K562 (cell line): ENCODE measurements around the gene CFAP92. TPM values are rescaled to one million over a fixed set of nuclear protein-coding genes. Genes with fewer than 3 reads are reported as not detected.

ENCODE experiments used
- ATAC-seq: fragments of 200-7000 bp; cut with Tn5 transposase; 3 replicates; pipeline ENCODE4 v1.9.1; 2020; ENCODE audit warnings: moderate library complexity
- BruUV-seq: library from RNA; stranded (reverse); fragments of 400-500 nt; replicated peaks from 2 replicates; lab custom pipeline; 2021; lab: Mats Ljungman, UMichigan
- CTCF ChIA-PET: fragments of 300-600 bp; formaldehyde crosslinking; extraction: SDS; loops from one replicate; lab custom pipeline; 2021; ENCODE audit warnings: low intra/inter-chr PET ratio; lab: Yijun Ruan, JAX
- POLR2A ChIA-PET: fragments of 300-600, 350-650 bp; sonication (Branson Sonifier 250); formaldehyde crosslinking; extraction: SDS; loops from one replicate; lab custom pipeline; 2021; ENCODE audit warnings: antibody characterized with exemption, inconsistent platforms; lab: Yijun Ruan, JAX
- DNase-seq, 4 experiments: peaks; one replicate each; pipeline versions ENCODE4 v3.0.0 to v3.0.0-alpha.2; 2011 to 2018; ENCODE audit warnings: low spot score in 3 of 4, mixed read lengths in 3 of 4; ENCODE audit errors: extremely low read depth in 1 of 4
- FAIRE-seq: peaks from 2 replicates; lab custom pipeline; 2011; peaks lifted over from hg19 to GRCh38; lab: Jason Lieb, UNC
- H2AFZ ChIP-seq: 2 replicates; pipeline ENCODE4 v1.6.0; 2011; ENCODE audit warnings: low read depth, low read length, control low read depth, inconsistent platforms
- H3K27ac ChIP-seq: fragments of 200-600 bp; 3 replicates; pipeline ENCODE4 v1.8.0; 2011; ENCODE audit warnings: low read depth, mild to moderate bottlenecking, control low read depth, inconsistent platforms, low read length, moderate library complexity, mixed read lengths; ENCODE audit errors: extremely low read depth
- H3K27me3 ChIP-seq, 2 experiments: fragments of 300-600 bp in 1 of 2; 2 replicates in 1 of 2; 3 replicates in 1 of 2; pipeline versions ENCODE4 v1.6.0 to v1.8.0; 2011; ENCODE audit warnings: inconsistent platforms in 2 of 2, low read length in 2 of 2, mild to moderate bottlenecking in 1 of 2, mixed read lengths in 1 of 2, moderate library complexity in 1 of 2; ENCODE audit not compliant: control insufficient read depth in 2 of 2, insufficient read depth in 2 of 2
- H3K36me3 ChIP-seq: fragments of 300-600 bp; 3 replicates; pipeline ENCODE4 v1.8.0; 2011; ENCODE audit warnings: mild to moderate bottlenecking, low read length, inconsistent platforms; ENCODE audit not compliant: control insufficient read depth, insufficient read depth
- H3K4me1 ChIP-seq, 2 experiments: fragments of 200-600 bp in 1 of 2; replicated peaks in 1 of 2; 2 replicates in 1 of 2; 3 replicates in 1 of 2; pipeline versions ENCODE4 v1.5.1 to v1.8.0; 2011; ENCODE audit warnings: inconsistent platforms in 2 of 2, low read length in 2 of 2, mild to moderate bottlenecking in 1 of 2, mixed read lengths in 1 of 2, moderate library complexity in 1 of 2; ENCODE audit not compliant: control insufficient read depth in 2 of 2, insufficient read depth in 2 of 2
- H3K4me2 ChIP-seq: 2 replicates; pipeline ENCODE4 v1.6.1; 2011; ENCODE audit warnings: low read length, control low read depth, inconsistent platforms, mixed read lengths; ENCODE audit not compliant: insufficient read depth
- H3K4me3 ChIP-seq: fragments of 200-600 bp; sonication (generic), shearing (Covaris generic); 2 replicates; pipeline ENCODE4 v1.5.1; 2016; ENCODE audit warnings: control low read depth, inconsistent platforms
- H3K79me2 ChIP-seq: fragments of 200-600 bp; 3 replicates; pipeline ENCODE4 v1.8.0; 2011; ENCODE audit warnings: low read length, inconsistent platforms; ENCODE audit not compliant: control insufficient read depth, insufficient read depth
- H3K9ac ChIP-seq, 2 experiments: 2 replicates each; pipeline versions ENCODE4 v1.6.0 to v1.6.1; 2011; ENCODE audit warnings: low read depth in 2 of 2, low read length in 2 of 2, control low read depth in 1 of 2, inconsistent platforms in 1 of 2, mild to moderate bottlenecking in 1 of 2, mixed read lengths in 1 of 2; ENCODE audit not compliant: insufficient read depth in 1 of 2
- H3K9me1 ChIP-seq: one replicate; pipeline ENCODE4 v1.6.0; 2011; ENCODE audit warnings: inconsistent platforms, mild to moderate bottlenecking, low read length, moderate library complexity; ENCODE audit not compliant: control insufficient read depth, insufficient read depth
- H3K9me3 ChIP-seq: replicated peaks from 2 replicates; pipeline ENCODE4 v1.5.1; 2011; ENCODE audit warnings: low read depth, low read length, inconsistent platforms; ENCODE audit not compliant: control insufficient read depth, insufficient read depth
- H4K20me1 ChIP-seq: replicated peaks from 2 replicates; pipeline ENCODE4 v1.6.1; 2011; ENCODE audit warnings: low read length, inconsistent platforms, mixed read lengths; ENCODE audit not compliant: control insufficient read depth, insufficient read depth
- E2F6 ChIP-seq, 2 experiments: IDR thresholded peaks; 2 replicates each; pipeline ENCODE4 v1.6.1; 2011; ENCODE audit warnings: borderline replicate concordance in 1 of 2, control low read depth in 1 of 2, low read depth in 1 of 2, low read length in 1 of 2, mild to moderate bottlenecking in 1 of 2, mixed read lengths in 1 of 2, moderate library complexity in 1 of 2; ENCODE audit not compliant: insufficient read depth in 1 of 2, insufficient read length in 1 of 2, poor library complexity in 1 of 2, severe bottlenecking in 1 of 2; ENCODE audit errors: extremely low read depth in 1 of 2
- FOXK2 ChIP-seq, 2 experiments: fragments of 450-650 bp; IDR thresholded peaks in 1 of 2; conservative IDR thresholded peaks in 1 of 2; 2 replicates each; pipeline ENCODE4 v1.6.1; 2016; ENCODE audit warnings: low read depth in 2 of 2, mild to moderate bottlenecking in 1 of 2
- HCFC1 ChIP-seq: IDR thresholded peaks from 2 replicates; pipeline ENCODE4 v1.6.1; 2012; ENCODE audit warnings: low read depth, low read length, improper control_type of control experiment
- ILK ChIP-seq: fragments of 450-650 bp; IDR thresholded peaks from 2 replicates; pipeline ENCODE4 v1.6.1; 2016; ENCODE audit warnings: missing genetic modification characterization, low read depth, mild to moderate bottlenecking, missing compliant biosample characterization, moderate library complexity, borderline replicate concordance
- L3MBTL2 ChIP-seq: fragments of 450-650 bp; IDR thresholded peaks from 2 replicates; pipeline ENCODE4 v1.6.1; 2016; ENCODE audit warnings: mild to moderate bottlenecking, moderate library complexity
- POLR2B ChIP-seq: fragments of 450-650 bp; IDR thresholded peaks from 2 replicates; pipeline ENCODE4 v1.6.1; 2018; ENCODE audit warnings: low read depth; ENCODE audit not compliant: partially characterized antibody
- RAD51 ChIP-seq: fragments of 450-650 bp; IDR thresholded peaks from 2 replicates; pipeline ENCODE4 v1.7.1; 2016; ENCODE audit warnings: low read depth, mild to moderate bottlenecking, borderline replicate concordance
- VEZF1 ChIP-seq: fragments of 200-800 bp; sonication (Bioruptor generic); IDR thresholded peaks from 2 replicates; pipeline ENCODE4 v1.6.1; 2017; ENCODE audit warnings: missing genetic modification characterization, missing compliant biosample characterization
- ZNF274 ChIP-seq: IDR thresholded peaks from 2 replicates; pipeline ENCODE4 v1.6.1; 2011; ENCODE audit warnings: low read depth, mild to moderate bottlenecking, low read length, moderate library complexity, borderline replicate concordance
- ZNF699 ChIP-seq: fragments of 250-450 bp; sonication (Bioruptor Pico); IDR thresholded peaks from 2 replicates; pipeline ENCODE4 v1.8.0; 2021; ENCODE audit warnings: mild to moderate bottlenecking, moderate library complexity; ENCODE audit not compliant: insufficient replicate concordance
- WGBS: fragments of 100-300 bp; shearing (Covaris generic); methylation state at CpG from one replicate; pipeline ENCODE4 v1.1.6; 2016; ENCODE audit warnings: low coverage, mixed read lengths; ENCODE audit not compliant: insufficient coverage; ENCODE audit errors: missing lambda C conversion rate; 5-methylcytosine and 5-hydroxymethylcytosine counted together
- in situ Hi-C: fragments of 300-500 bp; cut with MboI; formaldehyde crosslinking; loops from 4 replicates; pipeline ENCODE4 v1.15.0; 2018; ENCODE audit warnings: inconsistent platforms, mixed read lengths
- intact Hi-C: fragments of 100-400 bp; cut with micrococcal nuclease; formaldehyde crosslinking; loops from 2 replicates; pipeline ENCODE4 v1.14.2; 2022
- polyA plus RNA-seq, 8 experiments: library from polyadenylated mRNA; depleted of rRNA in 4 of 8; stranded (reverse) in 5 of 8; unstranded in 3 of 8; fragments of >200 nt; fragmentation: Nextera tagmentation in 2 of 8; fragmentation: Illumina TruSeq in 1 of 8; extraction: Ambion mirVana in 2 of 8; extraction: Trizol in 1 of 8; gene quantifications; 2 replicates each; pipeline versions ENCODE4 v1.2.1 to v1.2.3, GENCODE V29; 2011 to 2014; ENCODE audit warnings: inconsistent platforms in 1 of 8, missing spikeins in 1 of 8
- total RNA-seq, 7 experiments: library from RNA; depleted of rRNA in 6 of 7; stranded (reverse); fragments of >200 nt in 6 of 7; fragmentation: Illumina TruSeq in 2 of 7; extraction: Trizol in 2 of 7; gene quantifications; 2 replicates each; pipeline versions ENCODE4 v1.2.1 to v1.2.3, GENCODE V29; 2011 to 2021; ENCODE audit warnings: low replicate concordance in 1 of 7

Gene CFAP92
- total and polyA plus RNA-seq, 9 of the 15 experiments (the other 6 are each of a cell fraction or from before 2014, with no cell fraction given), result 0.06 to 0.62 (median 0.36) TPM

- ATAC-seq (no peak), FAIRE-seq (no peak), DNase-seq (no peak)
- no peaks in the 10 kb centered on the region for H3K79me2 ChIP-seq
- H4K20me1 ChIP-seq, result no peaks in the 10 kb centered on the region
- H3K36me3 ChIP-seq, result no peaks in the 10 kb centered on the region
- in situ Hi-C loops, result loop anchor here (10.0 kb wide), 1 partner anchor 261 kb away; the partner anchor contains the start of gene COPG1
- 48% methylated on average over 7 of the region's 9 CpGs for WGBS
- no peak overlapping the region for H3K4me3 ChIP-seq
- no peak overlapping the region for H3K9ac ChIP-seq
- ChIA-PET POLR2A (no interaction called here), CTCF (no interaction called here)
- no peaks in the 10 kb centered on the region for H3K9me3 ChIP-seq
- no peaks in the 10 kb centered on the region; a peak in 1 of 5 replicates for H3K4me1 ChIP-seq
- H3K4me2 ChIP-seq, result no peak overlapping the region
- H3K9me1 ChIP-seq, result no peaks in the 10 kb centered on the region
- H3K27ac ChIP-seq, result no peak overlapping the region
- intact Hi-C loops, result no loop called here
- H3K27me3 ChIP-seq, result no peaks in the 10 kb centered on the region
- TF ChIP-seq POLR2B (no peak), ILK (tag) (no peak), L3MBTL2 (0 out of 2 replicates have a peak, but pooled peaks have one; percentile 11)
- BruUV-seq, result no TSS peak
- H2AFZ ChIP-seq, result peak overlapping the region; percentile 45; the same call in 1 of the 2 replicates
These were observed 10.4 kb downstream of the CFAP92 start for GRCh38 chr3:128983293-128984069.

GRCh38 chr3:128975276-128975675 lies 18.6 kb downstream of the CFAP92 start:
- Histone ChIP-seq H3K4me1 (no peaks in the 10 kb centered on the region; a peak in 1 of 5 replicates), H3K27ac (no peak overlapping the region), H2AFZ (no peak overlapping the region), H3K27me3 (peaks cover 0 to 12% of the 10 kb centered on the region in 2 experiments; a peak in 2 of 5 replicates), H3K9me1 (no peaks in the 10 kb centered on the region), H3K9me3 (no peaks in the 10 kb centered on the region), H3K36me3 (no peaks in the 10 kb centered on the region), H3K9ac (no peak overlapping the region), H3K4me2 (no peak overlapping the region), H4K20me1 (no peaks in the 10 kb centered on the region; the same call in 1 of the 2 replicates), H3K4me3 (no peak overlapping the region), H3K79me2 (no peaks in the 10 kb centered on the region)
- 0% methylated on average over 1 of the region's 1 CpG for WGBS
- in situ Hi-C loops, result loop anchor here (10.0 kb wide), 1 partner anchor 110 kb away; no protein-coding TSS in a partner anchor
- no peak for FAIRE-seq
- ChIA-PET CTCF (no interaction called here), POLR2A (no interaction called here)
- intact Hi-C loops, result no loop called here
- DNase-seq, result no peak
- no peak for ATAC-seq
- BruUV-seq, result no TSS peak
- no peak for TF ChIP-seq VEZF1 (CRISPR knock-in tag)
- TF ChIP-seq ZNF274, result no peak
- no peak for TF ChIP-seq RAD51
- TF ChIP-seq ZNF699, result no peak
- no peak for TF ChIP-seq HCFC1
- no peak for TF ChIP-seq FOXK2 (conservative IDR thresholded peaks at IDR 0.05 in 1 of 2, IDR thresholded peaks at IDR 0.05 in 1 of 2; ENCODE audit: low read depth in 2 of 2)
- TF ChIP-seq E2F6 (IDR thresholded peaks at IDR 0.05; ENCODE audit: borderline replicate concordance in 1 of 2, extremely low read depth in 1 of 2, insufficient read depth in 1 of 2, insufficient read length in 1 of 2, low read depth in 1 of 2, low read length in 1 of 2, poor library complexity in 1 of 2, severe bottlenecking in 1 of 2), result no peak
